Brain microvascular endothelial cell (primary cell): ENCODE data around the gene ADAM12.
"Not testable (repeated sequence)": the region's sequence is repeated elsewhere in the genome, so short reads cannot be mapped to it uniquely, and the experiment has no call there.

Experiments used
- DNase-seq: peaks from one replicate; pipeline ENCODE4 v3.0.0-alpha.2; 2020
- H3K27ac ChIP-seq: fragments of 250-450 bp; sonication (Bioruptor Pico); 2 replicates; pipeline ENCODE4 v1.5.1; 2020; ENCODE audit warnings: mild to moderate bottlenecking, moderate library complexity
- H3K27me3 ChIP-seq: fragments of 250-450 bp; sonication (Bioruptor Pico); replicated peaks from 2 replicates; pipeline ENCODE4 v1.5.1; 2020; ENCODE audit warnings: mild to moderate bottlenecking
- H3K36me3 ChIP-seq: fragments of 250-450 bp; sonication (Bioruptor Pico); replicated peaks from 2 replicates; pipeline ENCODE4 v1.5.1; 2020; ENCODE audit warnings: mild to moderate bottlenecking
- H3K4me3 ChIP-seq: 2 replicates; pipeline ENCODE4 v1.5.1; 2011; ENCODE audit warnings: low read depth, mild to moderate bottlenecking, control low read depth, low read length, moderate library complexity
- CTCF ChIP-seq: IDR thresholded peaks from 2 replicates; pipeline ENCODE4 v1.5.1; 2011; ENCODE audit warnings: low read depth, mild to moderate bottlenecking, moderate library complexity, low read length, control low read depth, inconsistent platforms; ENCODE audit errors: missing control alignments
- in situ Hi-C: cut with HindIII; loops from 2 replicates; pipeline ENCODE4 v1.10.0; 2017; ENCODE audit warnings: low sequenced_read_pairs, low pct_ligation_motif_present

The ADAM12 gene

GRCh38 chr10:126387041-126387921 lies 996 bp downstream of the ADAM12 start:
- H3K4me3 ChIP-seq = peak overlapping the region; percentile 71
- TF ChIP-seq CTCF = peak; percentile 92
- DNase-seq = peak; percentile 83

GRCh38 chr10:126384269-126384873 lies 3.9 kb downstream of the ADAM12 start:
- peak overlapping the region; percentile 62 for H3K27ac ChIP-seq
- no peaks in the 10 kb centered on the region for H3K27me3 ChIP-seq
- no peaks in the 10 kb centered on the region for H3K36me3 ChIP-seq
- no peak for TF ChIP-seq CTCF
- peak; percentile 82 for DNase-seq
- in situ Hi-C loops = no loop called here
- no peak overlapping the region for H3K4me3 ChIP-seq

More at GRCh38 chr10:126387041-126387921, 996 bp downstream of the ADAM12 start:
- Histone ChIP-seq H3K36me3 (no peaks in the 10 kb centered on the region), H3K27me3 (no peaks in the 10 kb centered on the region), H3K27ac (peak overlapping the region; percentile 62)
- in situ Hi-C loops = no loop called here

- no peaks in the 10 kb centered on the region for H3K27me3 ChIP-seq
- H3K27ac ChIP-seq = no peak overlapping the region
- DNase-seq = no peak
- H3K4me3 ChIP-seq = no peak overlapping the region
- H3K36me3 ChIP-seq = no peaks in the 10 kb centered on the region
- in situ Hi-C loops = no loop called here
- no peak for TF ChIP-seq CTCF
Observed at GRCh38 chr10:126380352-126381076, 7.8 kb downstream of the ADAM12 start.

- DNase-seq, H3K27ac ChIP-seq, in situ Hi-C loops, H3K36me3 ChIP-seq, H3K27me3 ChIP-seq, H3K4me3 ChIP-seq: not testable (repeated sequence)
Observed at GRCh38 chr10:126379166-126379565, 9.1 kb downstream of the ADAM12 start.

- in situ Hi-C loops = no loop called here
- peak; percentile 59 for DNase-seq
- no peaks in the 10 kb centered on the region for H3K36me3 ChIP-seq
- no peak overlapping the region for H3K4me3 ChIP-seq
- H3K27me3 ChIP-seq = no peaks in the 10 kb centered on the region
- TF ChIP-seq CTCF = no peak
- H3K27ac ChIP-seq = no peak overlapping the region
Observed at GRCh38 chr10:126376956-126377355, 11.3 kb downstream of the ADAM12 start.

- Histone ChIP-seq H3K4me3 (no peak overlapping the region), H3K27ac (no peak overlapping the region), H3K36me3 (no peaks in the 10 kb centered on the region), H3K27me3 (no peaks in the 10 kb centered on the region)
- TF ChIP-seq CTCF = no peak
- in situ Hi-C loops = no loop called here
- peak; percentile 32 for DNase-seq
Observed at GRCh38 chr10:126375926-126376554, 12.2 kb downstream of the ADAM12 start.
